Fibroblast of skin of back (primary cell): ENCODE data around the gene TNRC6C.
"Not testable (repeated sequence)": the region's sequence is repeated elsewhere in the genome, so short reads cannot be mapped to it uniquely, and the experiment has no call there.

Experiments used
- DNase-seq: peaks from one replicate; pipeline ENCODE4 v3.0.0-alpha.2; 2013

TNRC6C gene

DNA sequence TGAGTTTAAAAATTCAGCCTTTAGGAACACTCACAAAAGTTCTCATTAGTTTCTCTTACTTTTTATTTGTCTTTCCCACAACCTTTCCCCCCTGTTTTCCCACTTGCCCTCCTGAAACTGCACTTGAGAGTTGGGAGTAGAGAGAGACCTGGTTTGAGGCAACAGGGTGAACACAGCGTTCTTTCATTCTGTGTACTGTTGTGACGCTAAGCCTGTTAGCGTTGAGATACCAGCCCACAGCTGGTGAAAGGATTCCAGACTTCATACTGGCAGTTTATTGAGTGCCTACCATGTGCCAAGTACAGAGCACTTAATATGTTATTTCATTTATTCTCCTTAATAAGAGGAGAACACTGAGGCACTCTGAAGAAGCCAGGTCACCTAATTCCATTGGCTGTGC lies 10.3 kb downstream of the TNRC6C start:
- DNase-seq, result no peak

DNA sequence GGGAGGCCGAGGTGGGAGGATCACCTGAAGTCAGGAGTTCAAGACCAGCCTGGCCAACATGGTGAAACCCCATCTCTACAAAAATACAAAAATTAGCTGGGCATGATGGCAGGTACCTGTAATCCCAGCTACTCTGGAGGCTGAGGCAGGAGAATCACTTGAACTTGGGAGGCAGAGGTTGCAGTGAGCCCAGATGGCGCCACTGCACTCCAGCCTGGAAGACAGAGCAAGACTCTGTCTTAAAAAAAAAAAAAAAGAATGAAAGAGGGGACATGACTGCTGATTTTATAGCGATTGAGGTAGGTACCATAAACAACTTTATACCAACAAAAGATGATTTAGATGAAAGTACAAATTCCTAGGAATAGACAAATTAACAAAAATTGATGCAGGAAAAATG lies 13.8 kb downstream of the TNRC6C start:
- not testable (repeated sequence) for DNase-seq

- DNase-seq, result no peak
These were observed 15.4 kb downstream of the TNRC6C start for GRCh38 chr17:77973953-77974352.

GRCh38 chr17:77974396-77974795 lies 15.9 kb downstream of the TNRC6C start:
- DNase-seq, result no peak

DNA sequence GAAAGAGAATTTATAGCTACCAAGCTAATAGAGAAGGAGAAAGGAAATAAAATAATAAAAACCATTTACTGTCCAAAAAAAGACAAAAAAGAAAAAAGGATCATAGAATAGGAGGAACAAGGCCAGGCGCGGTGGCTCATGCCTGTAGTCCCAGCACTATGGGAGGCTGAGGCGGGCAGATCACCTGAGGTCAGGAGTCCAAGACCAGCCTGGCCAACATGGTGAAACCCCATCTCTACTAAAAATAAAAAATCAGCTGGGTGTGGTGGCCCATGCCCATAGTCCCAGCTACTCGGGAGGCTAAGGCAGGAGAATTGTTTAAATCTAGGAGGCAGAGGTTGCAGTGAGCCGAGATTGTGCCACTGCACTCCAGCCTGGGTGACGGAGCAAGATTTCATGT lies 23.9 kb downstream of the TNRC6C start:
- DNase-seq, result not testable (repeated sequence)

DNA sequence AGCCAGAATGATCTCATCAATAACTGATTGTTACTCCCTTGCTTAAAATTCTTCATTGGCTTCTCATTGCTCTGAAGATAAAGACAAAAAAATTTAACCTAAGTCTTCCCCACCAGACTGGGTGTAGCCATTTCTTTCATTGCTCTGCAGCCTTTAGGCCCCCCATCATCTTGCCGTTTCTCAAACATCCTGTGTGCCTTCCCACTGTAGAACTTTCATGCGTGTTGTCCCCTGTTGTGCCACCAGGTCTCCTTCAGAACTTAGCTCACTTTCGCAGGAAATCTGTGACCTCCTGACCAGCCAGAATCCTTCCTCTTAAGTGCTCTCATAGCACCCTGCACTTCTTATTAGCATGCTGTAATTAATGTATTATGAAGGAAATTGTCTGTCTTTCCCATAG lies 31.8 kb downstream of the TNRC6C start:
- DNase-seq, result no peak

DNA sequence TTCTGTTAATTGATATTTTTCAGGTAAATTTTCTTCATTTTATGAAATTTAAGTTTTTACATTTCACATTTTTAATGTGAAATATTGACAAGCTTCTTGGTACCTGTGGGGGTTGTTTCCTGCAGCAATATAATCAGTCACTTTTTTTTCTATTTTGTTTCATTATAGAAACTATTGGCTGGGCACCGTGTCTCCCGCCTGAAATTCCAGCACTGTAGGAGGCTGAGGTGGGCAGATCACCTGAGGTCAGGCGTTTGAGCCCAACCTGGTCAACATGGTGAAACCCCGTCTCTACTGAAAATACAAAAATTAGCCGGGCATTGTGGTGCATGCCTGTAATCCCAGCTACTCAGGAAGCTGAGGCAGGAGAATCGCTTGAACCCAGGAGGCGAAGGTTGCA lies 35.2 kb downstream of the TNRC6C start:
- DNase-seq, result not testable (repeated sequence)

DNA sequence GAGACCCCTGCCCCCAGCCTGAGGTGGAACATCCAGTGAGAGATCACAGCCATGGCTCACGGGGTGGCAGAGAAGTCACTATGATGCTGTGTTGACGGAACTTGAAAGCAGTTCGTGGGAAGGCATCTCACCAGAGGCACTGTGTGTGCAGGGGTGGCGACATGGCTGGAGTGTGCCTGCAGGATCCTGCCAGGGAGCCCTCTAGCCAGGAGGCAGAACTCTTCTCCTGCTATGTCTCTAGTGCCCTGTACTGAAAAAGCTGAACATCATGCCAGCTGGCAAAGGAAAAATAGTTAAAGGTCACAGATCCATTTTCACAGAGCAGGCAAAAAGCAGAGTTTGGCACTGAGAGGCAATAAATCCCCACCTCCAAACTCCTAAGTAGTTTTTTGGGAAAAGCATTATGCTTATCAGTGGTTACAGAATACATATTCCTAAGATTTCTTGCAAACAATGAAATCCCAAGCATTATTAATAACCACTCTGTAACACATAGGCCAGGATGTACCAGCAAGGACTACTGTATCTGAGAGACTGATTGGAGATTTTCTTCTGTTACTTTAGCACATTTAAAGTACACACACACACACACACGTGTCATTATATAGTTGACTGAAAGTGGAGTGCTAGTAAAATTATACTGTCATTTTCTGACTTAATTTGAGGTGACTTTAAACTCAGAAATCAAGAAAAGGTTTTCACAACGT lies 36.8 kb downstream of the TNRC6C start:
- no peak for DNase-seq

GRCh38 chr17:77996256-77996655 lies 37.8 kb downstream of the TNRC6C start:
- no peak for DNase-seq

GRCh38 chr17:77999413-78000173 lies 41.1 kb downstream of the TNRC6C start:
- peak; percentile 27 for DNase-seq

DNA sequence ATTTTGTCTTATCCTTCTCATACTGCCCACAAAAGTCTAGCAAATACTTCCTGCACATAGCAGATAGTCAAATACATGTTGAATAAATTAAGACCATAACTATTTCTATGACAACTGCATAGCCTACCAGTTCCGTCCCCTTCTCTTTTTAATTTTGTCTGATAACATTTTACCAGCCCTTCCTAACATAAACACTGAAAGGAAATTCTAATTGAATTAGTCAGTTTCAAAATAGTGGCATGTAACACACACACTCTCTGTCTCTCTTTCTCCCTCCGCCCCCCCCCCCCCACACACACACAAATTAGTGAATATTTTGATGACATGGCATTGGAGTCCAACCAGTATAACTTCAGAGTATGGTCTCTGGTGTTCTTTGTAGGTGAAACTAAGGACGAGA lies 41.8 kb downstream of the TNRC6C start:
- DNase-seq, result peak; percentile 90

- DNase-seq, result no peak
These were observed 42.7 kb downstream of the TNRC6C start for GRCh38 chr17:78001182-78001581.

DNA sequence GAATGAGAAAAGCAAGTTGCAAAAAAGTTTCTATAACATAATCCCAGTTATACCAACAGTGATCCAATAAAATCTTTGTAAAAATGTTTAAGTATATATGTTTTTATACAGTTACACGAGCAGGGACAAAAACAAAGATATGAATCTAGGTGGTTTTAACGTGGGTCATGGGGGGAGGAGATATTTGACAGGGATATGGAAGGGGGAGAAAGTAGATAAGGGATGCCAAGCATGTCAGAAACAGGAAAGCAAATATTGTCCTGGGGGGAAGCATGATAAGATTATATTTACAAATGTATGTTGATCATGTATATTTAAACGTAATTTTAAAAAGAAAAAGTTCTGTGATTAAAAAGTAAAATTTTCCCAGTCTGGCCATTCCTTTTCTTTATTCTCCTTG lies 43.1 kb downstream of the TNRC6C start:
- DNase-seq, result no peak

DNA sequence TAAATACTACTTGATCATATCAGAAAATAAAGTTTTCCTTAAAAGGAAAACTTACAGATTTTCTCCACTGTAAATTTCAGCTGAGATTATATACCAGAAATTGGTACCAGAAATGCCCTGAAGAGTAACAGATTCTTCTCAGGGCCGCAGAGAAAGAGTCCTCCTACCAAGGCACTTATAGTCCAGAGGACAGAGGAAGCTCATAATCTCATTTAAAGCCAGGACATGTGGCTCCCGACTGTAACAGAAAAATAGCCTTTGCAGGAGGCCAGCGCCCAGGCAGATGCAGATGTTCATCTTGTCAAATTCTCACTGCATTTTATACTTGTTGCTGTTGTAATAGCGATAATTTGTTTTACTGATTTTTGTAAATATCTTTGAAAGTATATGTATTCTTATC lies 43.7 kb downstream of the TNRC6C start:
- DNase-seq, result no peak

DNA sequence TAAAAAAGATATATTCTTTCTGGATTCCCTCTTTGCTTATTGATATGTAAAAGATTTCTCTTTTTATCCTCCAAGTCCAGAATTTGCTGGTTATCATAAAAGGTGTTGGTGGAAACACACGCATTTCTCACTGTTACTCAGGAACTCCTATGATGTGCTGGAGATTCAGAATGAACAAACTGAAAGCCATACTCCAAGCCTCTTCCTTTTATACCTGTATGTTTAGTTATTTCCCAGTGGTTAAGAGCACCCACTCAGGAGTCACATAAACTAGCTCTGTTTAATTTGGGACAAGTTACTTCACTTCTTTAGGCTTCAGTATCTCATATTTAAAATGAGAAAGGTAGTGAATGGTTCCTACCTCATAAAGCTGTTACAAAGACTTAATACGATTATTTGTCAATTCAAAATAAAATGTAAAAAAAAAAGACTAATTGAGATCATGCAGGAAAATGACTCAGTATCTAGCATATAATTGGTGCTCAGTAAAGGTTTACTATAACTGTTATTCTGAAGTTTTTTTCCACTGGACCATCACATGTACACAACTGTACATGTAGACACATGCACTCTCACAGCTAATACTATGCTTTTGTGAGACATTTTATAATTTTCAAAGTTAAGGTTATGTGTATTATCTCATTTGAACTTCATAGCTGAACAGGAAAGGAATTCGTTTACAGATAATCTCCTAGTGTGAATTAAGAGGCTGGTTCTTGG lies 47.1 kb downstream of the TNRC6C start:
- no peak for DNase-seq

DNA sequence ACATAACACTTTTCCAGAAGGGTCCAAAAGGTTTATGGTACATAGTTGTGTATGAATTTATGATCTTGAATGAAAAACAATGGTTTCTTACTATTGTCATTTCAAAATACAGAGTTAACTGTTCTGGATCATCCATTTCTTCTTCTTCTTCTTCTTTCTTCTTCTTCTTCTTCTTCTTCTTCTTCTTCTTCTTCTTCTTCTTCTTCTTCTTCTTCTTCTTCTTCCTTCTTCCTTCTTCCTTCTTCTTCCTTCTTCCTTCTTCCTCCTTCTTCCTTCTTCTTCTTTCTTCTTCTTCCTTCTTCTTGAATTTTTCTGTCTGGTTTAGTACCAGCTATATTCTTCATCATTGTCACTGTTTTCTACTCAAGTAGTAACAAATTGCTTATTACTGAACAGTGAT lies 47.8 kb downstream of the TNRC6C start:
- no peak for DNase-seq

- DNase-seq, result no peak
These were observed 49.1 kb downstream of the TNRC6C start for GRCh38 chr17:78007647-78008046.

DNA sequence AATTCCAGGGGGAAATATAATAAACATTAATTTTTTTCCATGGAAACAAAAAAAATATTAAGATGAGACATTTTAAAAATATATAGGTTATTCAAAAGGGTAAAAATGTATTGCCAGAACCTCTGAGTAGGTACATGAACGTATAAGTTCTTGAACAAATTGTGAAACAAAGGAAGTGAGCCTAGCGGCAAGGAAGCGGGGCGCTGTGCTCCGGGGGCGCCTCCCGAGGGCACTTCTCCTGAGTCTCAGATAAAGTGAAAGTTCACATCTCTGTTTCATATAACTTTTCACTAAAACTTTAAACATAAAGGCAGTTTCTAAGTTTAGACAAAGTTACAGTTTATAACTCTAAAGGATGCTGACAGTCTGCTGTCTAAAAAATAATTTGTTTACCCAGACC lies 52.3 kb downstream of the TNRC6C start:
- DNase-seq, result no peak

DNA sequence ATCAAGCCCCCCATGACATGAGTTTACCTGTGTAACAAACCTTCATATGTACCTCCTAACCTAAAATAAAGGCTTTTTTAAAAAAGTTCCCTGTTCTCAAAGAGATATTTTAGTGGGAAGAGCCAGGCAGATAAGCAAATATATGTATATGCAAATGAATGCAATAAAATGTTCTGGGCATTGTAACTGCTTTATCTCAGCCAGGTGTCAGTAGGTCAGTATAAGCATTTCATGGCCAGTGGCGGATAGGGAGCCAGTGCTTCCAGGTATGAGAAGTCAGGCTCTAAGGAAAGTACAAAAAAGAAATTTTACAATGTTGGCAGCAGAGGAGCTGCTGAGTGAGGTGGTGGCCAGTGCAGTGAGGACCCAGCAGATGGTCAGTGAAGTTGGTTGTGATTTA lies 53.9 kb downstream of the TNRC6C start:
- no peak for DNase-seq

- peak; percentile 76 for DNase-seq
These were observed 55.4 kb downstream of the TNRC6C start for GRCh38 chr17:78013683-78014467.

DNA sequence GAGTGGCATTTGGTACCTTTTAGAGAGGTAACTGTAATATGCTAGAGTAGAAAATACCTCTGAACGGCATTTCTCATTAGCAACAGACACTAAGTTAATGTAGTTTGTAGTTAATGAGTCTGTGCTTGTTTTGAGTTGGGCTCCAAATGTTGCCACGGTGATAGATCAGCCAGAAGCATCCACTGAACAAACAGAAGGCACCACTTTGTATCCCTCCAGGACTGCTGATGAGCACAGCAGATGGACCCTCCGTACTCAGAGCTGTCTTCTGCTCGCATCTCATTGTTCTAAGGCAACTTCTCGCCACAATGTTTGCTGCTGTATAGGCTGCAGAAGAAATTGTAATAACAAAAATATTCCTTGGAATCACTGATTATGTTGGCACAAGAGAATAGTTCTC lies 56.1 kb downstream of the TNRC6C start:
- no peak for DNase-seq

DNA sequence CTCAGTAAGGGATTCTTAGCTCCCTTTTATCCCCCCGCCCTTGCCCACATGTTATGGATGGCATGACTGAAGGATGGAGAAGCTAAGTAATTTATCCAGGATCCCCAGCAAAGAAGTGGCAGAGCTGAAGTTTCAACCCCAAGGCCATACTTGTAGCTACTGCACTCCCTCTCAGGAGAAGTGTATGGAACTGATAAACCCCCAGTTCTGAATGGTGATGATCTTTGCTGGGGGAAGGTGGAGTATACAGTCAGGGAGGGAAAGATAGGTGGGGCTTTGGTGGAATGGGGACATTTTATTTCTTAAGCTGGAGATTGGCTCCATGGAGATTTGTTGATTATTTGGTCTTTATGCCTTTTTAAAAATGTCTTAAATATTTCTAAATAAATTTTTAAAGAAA lies 58.3 kb downstream of the TNRC6C start:
- no peak for DNase-seq
